AG08396 (cell line): ENCODE measurements around the gene TRDMT1.

Source experiments
- DNase-seq: peaks from one replicate; pipeline ENCODE4 v3.0.0; 2012; ENCODE audit warnings: low spot score, mixed read lengths

Gene TRDMT1

DNA sequence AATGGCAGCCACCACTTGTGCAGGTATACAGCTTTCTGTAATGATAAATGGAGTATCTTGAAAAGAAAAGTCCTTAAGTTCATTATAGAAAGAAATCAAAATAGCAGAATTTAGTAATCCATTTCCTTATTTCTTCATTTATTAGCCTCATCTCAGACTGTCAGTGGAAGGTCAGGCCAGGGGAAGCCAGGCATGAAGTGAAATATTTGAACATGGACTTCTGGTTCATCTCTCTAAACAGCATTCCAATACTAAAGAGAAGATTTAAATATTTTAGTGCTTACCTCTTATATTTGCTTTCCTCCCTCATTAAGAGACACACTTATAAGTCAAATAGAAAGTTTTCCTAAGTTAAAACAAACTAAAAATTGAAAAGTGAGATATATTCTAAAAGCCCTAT lies 26.8 kb downstream of the TRDMT1 start:
- no peak for DNase-seq

GRCh38 chr10:17171141-17171641 lies 30.3 kb downstream of the TRDMT1 start:
- no peak for DNase-seq

DNA sequence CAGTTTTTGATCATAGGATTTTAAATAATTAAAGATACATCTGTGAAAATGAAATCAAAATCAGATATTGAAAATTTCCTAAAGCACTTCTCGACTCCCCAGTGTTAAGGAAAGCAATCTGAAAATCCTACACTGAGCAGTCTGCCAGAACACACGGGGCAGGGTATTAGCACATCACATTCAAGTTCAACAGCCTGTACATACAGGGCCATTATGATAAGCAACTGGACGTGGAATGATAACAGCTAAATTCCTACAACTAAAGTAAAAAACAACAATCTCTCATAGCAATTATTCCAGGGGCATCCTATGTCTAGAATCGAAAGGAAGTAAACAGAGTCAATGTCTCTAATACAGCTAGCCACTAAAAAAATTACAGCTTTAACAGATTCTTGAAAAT lies 31.7 kb downstream of the TRDMT1 start:
- DNase-seq, result no peak

DNA sequence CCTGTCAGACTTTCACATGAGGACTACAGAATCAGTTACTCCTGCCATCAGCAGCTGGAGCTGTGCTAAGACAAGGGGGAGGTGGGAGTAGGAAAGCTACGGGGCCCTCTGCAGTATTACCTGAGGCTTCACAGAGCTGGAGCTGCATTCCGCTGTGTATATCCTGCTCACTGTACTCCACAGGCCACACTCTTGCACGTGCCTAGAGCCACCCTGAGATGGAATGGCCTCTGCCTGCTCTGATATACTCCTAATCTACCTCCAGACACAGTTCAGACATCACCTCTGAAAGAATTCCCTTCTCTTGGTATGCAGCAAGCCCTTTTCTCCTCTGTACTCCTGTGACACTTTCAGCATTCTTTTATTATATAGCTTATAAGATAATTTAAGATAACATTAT lies 34.8 kb downstream of the TRDMT1 start:
- DNase-seq, result no peak

GRCh38 chr10:17162828-17163227 lies 38.6 kb downstream of the TRDMT1 start:
- no peak for DNase-seq

DNA sequence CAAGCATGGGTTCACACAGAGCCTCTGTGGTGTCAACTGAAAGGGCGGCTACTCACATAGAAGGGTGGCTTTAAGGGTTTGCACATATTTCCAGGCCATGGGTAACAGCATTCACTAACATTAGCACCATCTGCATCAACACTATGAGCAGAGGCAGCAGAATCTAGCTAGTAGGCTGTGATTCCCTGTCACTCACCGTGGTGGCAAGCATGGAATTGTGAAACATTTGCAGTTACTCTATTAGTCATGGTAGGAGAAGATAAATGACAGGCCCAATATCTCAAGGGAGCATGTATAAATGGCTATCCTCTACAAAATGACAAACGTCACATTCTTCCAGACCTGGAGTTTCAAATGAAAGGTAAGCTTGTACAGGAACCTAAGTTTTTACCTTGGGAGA lies 39.7 kb downstream of the TRDMT1 start:
- DNase-seq, result no peak

GRCh38 chr10:17157024-17157423 lies 44.4 kb downstream of the TRDMT1 start:
- no peak for DNase-seq

GRCh38 chr10:17155826-17156225 lies 45.6 kb downstream of the TRDMT1 start:
- DNase-seq, result no peak

DNA sequence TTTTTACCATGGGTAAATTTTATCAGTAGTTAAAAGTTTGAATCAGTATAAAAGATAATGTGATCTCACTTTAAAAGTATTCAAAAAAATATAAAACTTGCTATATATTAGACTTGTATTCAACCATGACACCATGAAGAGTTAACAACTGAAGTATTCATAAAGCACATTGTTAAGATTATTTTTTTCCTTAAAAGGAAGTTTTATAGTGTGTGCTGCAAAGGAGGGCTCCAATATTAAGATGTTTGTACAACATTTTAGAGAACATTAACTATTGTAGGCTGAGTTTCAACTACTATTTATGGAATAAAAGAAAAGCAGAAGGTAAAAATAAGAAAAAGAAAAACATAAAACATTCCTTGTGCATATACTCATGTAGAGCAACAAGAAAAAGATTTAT lies 47.4 kb downstream of the TRDMT1 start:
- no peak for DNase-seq

GRCh38 chr10:17153321-17153720 lies 48.2 kb downstream of the TRDMT1 start:
- DNase-seq, result no peak

DNA sequence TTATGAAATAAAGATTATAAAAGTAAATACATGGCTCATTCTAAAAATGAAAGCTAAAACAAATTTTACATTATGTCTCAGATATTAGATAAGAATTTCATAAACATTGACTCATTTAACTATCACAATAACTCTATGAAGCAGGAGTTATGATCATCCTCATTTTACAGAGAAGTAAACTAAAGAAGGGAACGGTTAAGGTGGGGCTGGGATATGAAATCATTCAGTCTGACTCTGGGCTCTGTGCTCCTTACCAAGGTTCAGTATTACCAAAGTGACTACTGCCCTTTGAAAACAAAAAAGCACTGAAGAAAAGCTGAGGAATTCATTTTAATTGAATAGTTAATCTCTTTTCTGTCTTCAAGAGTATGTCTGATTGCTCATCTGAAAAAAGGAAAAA lies 49.8 kb downstream of the TRDMT1 start:
- no peak for DNase-seq

- DNase-seq, result no peak
Observed at GRCh38 chr10:17147884-17148489, 53.5 kb downstream of the TRDMT1 start.

- DNase-seq, result no peak
Observed at GRCh38 chr10:17146892-17147291, 54.6 kb downstream of the TRDMT1 start.

GRCh38 chr10:17145239-17145638 lies 56.2 kb downstream of the TRDMT1 start:
- DNase-seq, result no peak

DNA sequence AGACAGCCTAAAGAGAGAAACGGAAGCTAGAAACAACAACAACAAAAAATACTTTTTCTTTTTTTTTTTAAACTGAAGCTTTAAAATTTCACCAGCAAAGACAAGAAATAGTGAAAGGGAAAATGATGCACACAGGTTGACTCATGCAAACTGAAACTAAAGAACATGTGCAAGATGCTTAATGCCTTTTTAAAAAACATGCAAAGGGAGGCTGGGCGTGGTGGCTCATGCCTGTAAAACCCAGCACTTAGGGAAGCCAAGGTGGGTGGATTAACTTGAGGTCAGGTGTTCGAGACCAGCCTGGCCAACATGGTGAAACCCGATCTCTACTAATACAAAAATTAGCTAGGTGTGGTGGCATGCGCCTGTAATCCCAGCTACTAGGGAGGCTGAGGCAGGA lies 56.7 kb downstream of the TRDMT1 start:
- DNase-seq, result no peak

DNA sequence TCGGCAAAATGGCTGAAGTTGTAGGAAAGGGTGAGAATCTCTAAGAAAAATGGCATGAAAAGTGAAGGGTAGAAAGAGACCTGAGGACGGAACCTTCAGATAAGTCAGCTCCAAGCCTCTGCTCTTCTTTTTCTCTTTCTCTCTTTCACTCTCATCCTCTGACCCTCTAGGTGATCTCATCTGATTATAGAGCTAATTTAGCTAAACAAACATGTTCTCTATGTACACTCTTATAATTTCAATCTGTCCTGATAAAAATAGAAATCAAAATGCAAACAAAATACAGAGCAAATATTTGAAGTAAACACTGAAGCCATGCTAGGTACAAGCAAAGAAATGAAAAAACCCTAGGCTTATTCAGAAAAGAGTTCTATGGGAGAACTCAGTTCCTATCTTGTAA lies 57.4 kb downstream of the TRDMT1 start:
- DNase-seq, result no peak

GRCh38 chr10:17143055-17143690 lies 58.3 kb downstream of the TRDMT1 start:
- no peak for DNase-seq

- no peak for DNase-seq
Observed at GRCh38 chr10:17141504-17142229, 59.8 kb downstream of the TRDMT1 start.

GRCh38 chr10:17140386-17140761 lies 61.1 kb downstream of the TRDMT1 start:
- DNase-seq, result no peak

DNA sequence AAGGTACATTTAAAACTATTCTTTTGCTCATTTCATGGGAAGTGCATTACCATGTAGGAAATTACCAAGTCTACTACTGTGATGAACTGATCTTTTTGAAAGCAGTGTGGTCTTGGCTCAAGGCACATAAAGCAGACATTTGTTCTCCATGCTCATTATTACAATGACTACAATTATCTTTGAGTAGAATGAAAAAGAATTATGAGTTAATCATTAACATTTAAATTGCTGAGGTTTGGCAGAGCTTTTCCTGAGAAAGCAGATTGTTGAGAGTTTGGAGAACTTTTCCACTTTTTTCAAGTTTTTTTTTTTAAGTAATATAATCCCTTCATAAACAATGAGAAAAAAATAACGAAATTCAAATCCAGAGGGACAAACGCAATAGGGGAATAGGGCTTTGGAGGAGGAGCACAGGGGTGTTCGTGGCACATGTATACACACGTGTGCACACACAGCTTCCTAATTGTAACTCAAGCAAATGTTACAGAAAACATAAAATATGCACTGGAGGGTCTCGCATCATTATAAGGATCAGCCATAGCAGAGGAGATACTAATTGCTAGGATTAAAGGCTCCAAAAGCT lies 62.9 kb downstream of the TRDMT1 start:
- no peak for DNase-seq

DNA sequence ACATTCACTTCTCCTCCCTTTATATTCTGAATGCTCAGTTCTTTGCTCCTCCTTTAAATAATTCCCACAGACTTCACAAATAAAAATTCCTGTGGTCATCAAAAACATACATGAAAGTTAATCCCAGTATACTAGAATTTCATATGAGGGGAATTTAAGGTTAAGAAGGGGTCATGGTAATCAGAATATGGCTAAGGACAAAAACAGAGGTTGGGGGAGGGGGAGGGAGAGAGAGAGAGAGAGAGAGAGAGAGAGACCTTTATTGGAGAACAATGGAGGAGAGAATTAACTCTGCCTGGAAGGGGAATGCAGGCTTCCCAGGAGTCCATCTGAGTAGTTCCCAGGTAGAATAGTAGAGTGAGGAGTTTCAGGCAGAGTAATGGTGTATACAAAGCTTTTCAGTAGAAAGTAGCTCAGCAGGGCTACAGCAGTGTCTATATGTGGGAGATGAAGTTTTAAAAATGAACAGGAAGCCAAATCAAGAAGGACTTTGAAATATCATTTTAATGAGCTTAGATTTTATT lies 66.7 kb downstream of the TRDMT1 start:
- no peak for DNase-seq

GRCh38 chr10:17134282-17134681 lies 67.2 kb downstream of the TRDMT1 start:
- no peak for DNase-seq

- DNase-seq, result no peak
Observed at GRCh38 chr10:17129741-17130140, 71.7 kb downstream of the TRDMT1 start, which contains the start of gene CUBN. TSS of gene CUBN (minus strand) at chr10:17129811. CDS start at chr10:17129765, 46 bp downstream.
